Measurements from ENCODE around the gene PARL. TPM values are rescaled to one million over a fixed set of nuclear protein-coding genes. Genes with fewer than 3 reads are reported as not detected.

PARL gene
- total and polyA plus RNA-seq, 2 of the 8 experiments (the other 6 are each of a cell fraction or from before 2014, with no cell fraction given) = 62.7 to 85.0 TPM

- peaks cover 11% of the 10 kb centered on the region for H3K79me1 ChIP-seq (ENCODE audit: low read depth, low read length)
- no peak overlapping the region for H2BK15ac ChIP-seq (ENCODE audit: low read length)
- no peak overlapping the region for H3K4me2 ChIP-seq (ENCODE audit: insufficient read depth in 1 of 2, low read depth in 2 of 2, low read length in 2 of 2)
- no peak overlapping the region for H2AFZ ChIP-seq (ENCODE audit: low read length)
- no peaks in the 10 kb centered on the region for H3K36me3 ChIP-seq (ENCODE audit: control insufficient read depth in 2 of 4, insufficient read depth in 4 of 4, low read length in 3 of 4)
- peaks cover 12 to 85% of the 10 kb centered on the region in 2 experiments for H3K79me2 ChIP-seq (ENCODE audit: control insufficient read depth in 1 of 2, insufficient read depth in 2 of 2, low read length in 2 of 2)
- no peak overlapping the region for H2BK12ac ChIP-seq (ENCODE audit: low read depth, low read length)
- no peak overlapping the region for H4K5ac ChIP-seq (ENCODE audit: insufficient read length, low read depth, low read length)
- peaks cover 8 to 9% of the 10 kb centered on the region in 2 experiments for H4K20me1 ChIP-seq (replicated peaks in 1 of 2; ENCODE audit: control insufficient read depth in 1 of 2, insufficient read depth in 2 of 2, low read length in 2 of 2)
- no peak overlapping the region for H3K18ac ChIP-seq (ENCODE audit: extremely low read depth, low read length)
- no peak overlapping the region for H2BK120ac ChIP-seq (replicated peaks; ENCODE audit: low read depth, low read length)
- H3K4me3 ChIP-seq (ENCODE audit: extremely low read depth in 1 of 4, insufficient read depth in 2 of 4, low read depth in 3 of 4, low read length in 4 of 4) = no peak overlapping the region
- no peak overlapping the region for H3K23ac ChIP-seq (ENCODE audit: insufficient read length)
- H3K27me3 ChIP-seq (replicated peaks in 1 of 4; ENCODE audit: control insufficient read depth in 3 of 4, extremely low read depth in 1 of 4, insufficient read depth in 3 of 4, low read length in 3 of 4) = no peaks in the 10 kb centered on the region
- DNase-seq (ENCODE audit: low read depth in 1 of 2, low spot score in 2 of 2) (no peak), FAIRE-seq (no peak)
- 93% methylated on average over 3 of the region's 3 CpGs; no CpG with 5 or more reads in 1 of the 2 experiments for WGBS, 2 experiments (ENCODE audit: extremely low coverage in 1 of 2, insufficient coverage in 1 of 2, insufficient read length in 1 of 2, insufficient replicate concordance in 2 of 2, low coverage in 1 of 2, low lambda C conversion rate in 2 of 2, missing lambda C conversion rate in 1 of 2)
- no peak overlapping the region for H3K14ac ChIP-seq (ENCODE audit: insufficient read length)
- H3K56ac ChIP-seq (replicated peaks; ENCODE audit: insufficient read length, low read depth, low read length) = no peak overlapping the region
- H4K8ac ChIP-seq (ENCODE audit: extremely low read depth, insufficient read depth, low read length) = no peak overlapping the region
- peaks cover 0 to 4% (median 2%) of the 10 kb centered on the region in 4 experiments; a peak in 2 of 7 replicates for H3K4me1 ChIP-seq (replicated peaks in 1 of 4; ENCODE audit: control insufficient read depth in 3 of 4, insufficient read depth in 4 of 4, low read length in 3 of 4)
- no peaks in the 10 kb centered on the region; the same call in 1 of the 2 replicates for H3K23me2 ChIP-seq (ENCODE audit: low read depth, low read length)
- no peak overlapping the region for H3K9ac ChIP-seq (replicated peaks in 1 of 4; ENCODE audit: extremely low read depth in 1 of 4, low read depth in 3 of 4, low read length in 3 of 4)
- no peak overlapping the region for H2BK20ac ChIP-seq (ENCODE audit: low read length)
- no peak overlapping the region for H3K27ac ChIP-seq (ENCODE audit: low read depth, low read length)
- H3K9me3 ChIP-seq (ENCODE audit: insufficient read depth in 2 of 2, low read depth in 1 of 2, low read length in 1 of 2) = no peaks in the 10 kb centered on the region
- H2BK5ac ChIP-seq (ENCODE audit: low read depth, low read length) = no peak overlapping the region
- no peak overlapping the region for H2AK5ac ChIP-seq (ENCODE audit: low read depth, low read length)
- ChIA-PET CTCF (ENCODE audit: partially characterized antibody) (interaction anchor here (1.0 to 1.3 kb wide), 2 partner anchors 10 to 79 kb away, joined by 3 to 6 read pairs; partner anchors contain the start of gene PARL), POLR2A (ENCODE audit: partially characterized antibody) (interaction anchor here (0.6 to 1.4 kb wide), 2 partner anchors 11 to 76 kb away, joined by 3 read pairs; partner anchors contain the start of gene PARL)
- H3K4ac ChIP-seq (replicated peaks; ENCODE audit: insufficient read length, low read depth, low read length) = no peak overlapping the region
- H4K91ac ChIP-seq (replicated peaks; ENCODE audit: insufficient read length, low read length) = no peak overlapping the region
- no peak for TF ChIP-seq ZNF274 (IDR thresholded peaks at IDR 0.05; ENCODE audit: borderline replicate concordance, extremely low read depth, low read length)
- TF ChIP-seq MAFK (IDR thresholded peaks at IDR 0.05; ENCODE audit: low read depth, low read length) = no peak
Observed at GRCh38 chr3:183873914-183874313, 10.8 kb downstream of the PARL start.

Data from H1 (cell line).